ENCODE measurements around the gene HPDL.
"Not testable (repeated sequence)": the region's sequence is repeated elsewhere in the genome, so short reads cannot be mapped to it uniquely, and the experiment has no call there.

The HPDL gene

DNA sequence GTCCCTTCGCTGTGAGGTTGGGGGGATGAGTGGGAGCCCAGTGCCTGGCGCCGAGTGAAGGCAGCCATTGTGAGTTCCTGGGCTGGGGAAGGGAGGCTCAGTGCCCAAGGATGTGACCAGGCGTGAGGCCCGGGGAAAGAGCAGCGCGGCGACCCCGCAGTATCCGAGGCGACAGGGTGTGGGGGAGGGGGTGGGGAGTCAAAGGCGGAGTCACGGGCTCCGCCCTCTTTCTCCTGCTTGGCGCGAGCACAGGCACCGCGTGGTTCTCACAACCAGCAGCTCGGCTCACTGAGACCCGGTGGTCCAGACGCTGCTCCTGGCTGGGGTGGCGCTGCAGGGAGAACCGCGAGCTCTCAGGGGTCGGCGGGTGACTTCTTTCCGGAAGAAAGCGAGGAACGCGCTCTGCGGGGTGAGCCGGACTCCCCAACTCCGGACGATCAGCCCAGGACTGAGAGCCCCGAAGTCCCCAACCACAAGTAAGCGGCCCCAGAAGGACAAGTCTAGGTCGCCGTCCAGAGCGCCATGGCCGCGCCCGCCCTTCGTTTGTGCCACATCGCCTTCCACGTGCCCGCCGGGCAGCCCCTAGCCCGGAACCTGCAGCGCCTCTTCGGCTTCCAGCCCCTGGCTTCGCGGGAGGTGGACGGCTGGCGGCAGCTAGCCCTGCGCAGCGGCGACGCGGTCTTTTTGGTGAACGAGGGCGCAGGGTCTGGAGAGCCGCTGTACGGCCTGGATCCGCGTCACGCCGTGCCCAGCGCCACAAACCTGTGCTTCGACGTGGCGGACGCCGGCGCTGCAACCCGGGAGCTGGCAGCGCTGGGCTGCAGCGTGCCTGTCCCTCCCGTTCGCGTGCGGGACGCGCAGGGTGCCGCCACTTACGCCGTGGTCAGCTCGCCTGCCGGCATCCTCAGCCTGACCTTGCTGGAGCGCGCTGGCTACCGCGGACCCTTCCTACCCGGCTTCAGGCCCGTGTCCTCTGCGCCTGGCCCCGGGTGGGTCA lies at the start of gene HPDL:
TSS of gene HPDL (plus strand) at position 269 of the 997 bp plus-strand sequence. CDS start at position 523, 254 bp downstream.
- DNase-seq (ENCODE audit: low read depth): peak; percentile 33

DNA sequence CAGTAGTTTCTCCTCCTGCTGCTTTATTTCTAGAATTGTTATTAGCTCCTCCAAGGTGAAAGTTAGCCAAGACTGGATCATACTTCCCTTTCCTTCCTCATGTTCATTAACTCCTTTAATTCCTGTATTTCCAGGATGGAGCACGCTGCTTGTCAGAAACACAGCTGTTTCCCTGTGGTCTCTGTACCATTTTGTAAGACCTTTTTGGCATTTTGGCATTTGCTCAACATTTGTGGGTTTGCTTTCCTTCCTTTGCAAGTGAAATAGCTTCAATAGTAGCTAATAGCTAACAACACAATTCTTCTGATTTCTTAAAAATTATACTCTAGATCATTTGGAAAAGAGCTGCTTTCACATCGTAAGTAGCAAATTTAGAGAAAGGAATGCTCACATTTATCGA lies 44.3 kb upstream of the HPDL start:
- DNase-seq (ENCODE audit: low read depth): peak; percentile 11

DNA sequence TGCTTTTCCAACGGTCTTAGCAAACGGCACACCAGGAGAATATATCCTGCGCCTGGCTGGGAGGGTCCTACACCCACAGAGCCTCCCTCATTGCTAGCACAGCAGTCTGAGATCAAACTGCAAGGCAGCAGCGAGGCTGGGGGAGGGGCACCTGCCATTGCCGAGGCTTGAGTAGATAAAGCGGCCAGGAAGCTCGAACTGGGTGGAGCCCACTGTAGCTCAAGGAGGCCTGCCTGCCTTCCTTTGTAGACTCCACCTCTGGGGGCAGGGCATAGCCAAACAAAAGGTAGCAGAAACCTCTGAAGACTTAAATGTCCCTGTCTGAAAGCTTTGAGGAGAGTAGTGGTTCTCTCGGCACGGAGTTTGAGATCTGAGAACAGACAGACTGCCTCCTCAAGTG lies 41.8 kb upstream of the HPDL start:
- not testable (repeated sequence) for DNase-seq (ENCODE audit: low read depth)

DNA sequence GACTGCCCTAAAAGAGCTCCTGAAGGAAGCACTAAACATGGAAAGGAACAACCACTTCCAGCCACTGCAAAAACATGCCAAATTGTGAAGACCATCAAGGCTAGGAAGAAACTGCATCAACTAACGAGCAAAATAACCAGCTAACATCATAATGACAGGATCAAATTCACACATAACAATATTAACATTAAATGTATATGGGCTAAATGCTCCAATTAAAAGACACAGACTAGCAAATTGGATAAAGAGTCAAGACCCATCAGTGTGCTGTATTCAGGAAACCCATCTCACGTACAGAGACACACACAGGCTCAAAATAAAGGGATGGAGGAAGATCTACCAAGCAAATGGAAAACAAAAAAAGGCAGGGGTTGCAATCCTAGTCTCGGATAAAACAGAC lies 40.2 kb upstream of the HPDL start:
- not testable (repeated sequence) for DNase-seq (ENCODE audit: low read depth)

- not testable (repeated sequence) for DNase-seq (ENCODE audit: low read depth)
Measured at GRCh38 chr1:45291002-45291401, 35.7 kb upstream of the HPDL start.

GRCh38 chr1:45291716-45292115 lies 35.0 kb upstream of the HPDL start:
- DNase-seq (ENCODE audit: low read depth): no peak

DNA sequence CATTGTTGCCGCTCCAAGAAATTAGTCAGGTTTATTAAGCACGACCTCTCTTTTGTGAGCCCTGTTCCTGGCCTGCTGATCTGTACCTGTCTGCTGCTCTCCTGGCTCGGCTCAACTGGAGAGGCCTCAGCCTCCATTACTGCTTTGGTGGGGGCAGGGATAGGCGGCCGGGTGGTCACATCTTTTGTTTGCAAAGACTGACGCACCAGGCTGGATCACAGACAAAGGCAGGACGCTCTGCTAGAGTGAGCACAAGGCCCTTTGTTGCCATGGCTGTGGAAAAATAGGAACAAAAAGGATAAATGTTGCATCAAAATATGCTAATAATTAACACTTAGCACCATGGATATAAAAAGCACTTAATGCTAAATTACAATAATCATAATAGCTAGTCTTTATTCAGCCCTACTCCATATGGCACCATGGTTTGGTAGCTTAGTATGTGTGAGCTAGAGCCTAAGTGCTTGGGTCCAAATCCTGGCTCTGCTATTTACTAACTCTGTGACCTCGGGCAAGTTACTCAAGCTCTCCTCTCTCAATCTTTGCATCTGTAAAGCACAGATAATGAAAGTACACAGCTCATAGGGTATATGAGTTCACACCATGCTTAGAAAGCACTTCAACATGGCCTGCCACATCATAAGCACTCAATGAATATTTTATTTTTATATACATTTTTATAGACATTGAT lies 28.9 kb upstream of the HPDL start:
- DNase-seq (ENCODE audit: low read depth): no peak

- DNase-seq (ENCODE audit: low read depth): no peak
Measured at GRCh38 chr1:45299296-45299695, 27.4 kb upstream of the HPDL start.

DNA sequence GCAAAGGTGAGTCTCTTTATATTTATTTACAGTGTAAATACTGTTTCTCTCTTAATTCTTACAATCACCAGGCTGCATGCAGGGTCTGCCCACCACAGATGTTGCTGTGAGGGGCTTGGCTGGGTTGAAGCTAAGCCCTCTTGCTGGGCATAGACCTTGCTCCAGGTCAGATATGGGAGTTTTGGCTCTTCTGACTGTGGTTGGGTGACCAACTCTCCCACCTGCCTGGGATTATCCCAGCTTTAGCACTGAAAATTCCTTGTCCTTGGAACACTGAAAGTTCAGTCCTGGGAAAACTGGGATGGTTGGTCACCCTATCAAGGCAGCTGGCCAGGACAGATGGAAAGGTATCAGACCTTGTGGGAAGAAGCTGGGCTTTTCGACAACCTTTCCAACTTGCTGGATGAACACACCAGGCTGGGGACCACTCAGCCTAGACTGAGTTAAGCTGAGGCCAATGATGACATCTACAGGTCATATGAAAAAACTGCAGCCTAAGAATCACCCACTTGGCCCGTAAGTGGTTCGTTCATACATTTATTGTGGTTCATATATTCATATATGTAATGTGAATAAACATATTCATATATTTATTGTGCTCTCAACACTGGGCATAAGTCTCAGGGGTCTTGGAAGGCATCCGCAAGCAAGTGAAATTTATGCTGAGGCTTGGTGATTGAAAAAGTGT lies 26.6 kb upstream of the HPDL start:
- DNase-seq (ENCODE audit: low read depth): peak; percentile 77

DNA sequence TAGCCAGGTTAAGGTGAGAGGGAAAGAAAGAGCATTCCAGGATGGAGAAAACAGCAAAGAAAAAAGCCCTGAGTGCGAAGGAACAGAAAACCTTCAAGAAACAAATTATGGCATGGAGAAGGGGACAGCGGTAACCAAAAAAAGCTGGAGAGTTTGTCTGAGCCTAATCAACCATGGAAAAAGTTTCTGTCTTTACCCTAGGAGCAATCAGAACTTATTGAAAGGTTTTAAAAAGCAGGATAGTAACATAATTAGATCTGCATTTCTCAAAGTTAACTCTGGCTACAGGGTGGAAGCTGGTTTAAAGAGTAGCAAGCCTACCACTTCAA lies 26.1 kb upstream of the HPDL start:
- no peak for DNase-seq (ENCODE audit: low read depth)

GRCh38 chr1:45302505-45303150 lies 24.1 kb upstream of the HPDL start:
- DNase-seq (ENCODE audit: low read depth): no peak

DNA sequence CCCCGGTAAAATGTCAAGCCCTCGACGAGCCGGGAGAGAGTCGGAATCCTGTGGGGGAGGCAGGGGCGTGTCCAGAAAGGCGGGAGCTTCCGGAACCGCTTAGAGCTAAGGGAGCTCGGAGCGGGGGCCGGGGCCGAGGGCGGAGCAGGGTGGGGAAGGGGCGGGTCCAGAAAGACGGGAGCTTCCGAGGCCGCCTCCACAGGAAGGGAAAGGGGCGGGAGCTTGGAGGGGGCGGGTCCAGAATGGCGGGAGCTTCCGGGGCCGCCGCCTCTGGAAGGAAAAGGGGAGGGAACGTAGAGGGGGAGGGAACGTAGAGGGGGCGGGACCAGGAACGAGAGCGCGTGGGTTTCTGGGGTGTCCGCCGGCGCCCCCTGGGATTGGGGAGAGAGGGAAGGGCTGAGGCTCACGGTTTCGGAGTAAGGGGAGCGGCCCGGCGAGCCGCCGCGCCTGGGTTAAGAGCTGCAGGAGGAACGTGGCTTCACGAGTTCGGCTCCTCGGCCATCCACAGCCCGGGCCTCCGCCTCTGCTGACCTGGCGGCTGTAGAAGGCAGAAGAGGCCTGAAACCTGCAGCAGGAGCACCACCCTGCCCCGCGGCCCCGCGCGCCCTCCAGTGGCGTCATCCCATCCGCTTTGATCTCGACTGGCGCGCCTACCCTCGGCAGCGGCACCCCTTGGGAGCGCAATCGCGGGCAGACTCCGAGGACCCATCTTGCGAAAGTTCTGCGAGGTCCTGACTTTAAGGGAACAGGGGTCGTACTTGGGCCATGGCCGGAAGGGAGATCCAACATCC lies 23.0 kb upstream of the HPDL start:
- peak; percentile 96 for DNase-seq (ENCODE audit: low read depth)

DNA sequence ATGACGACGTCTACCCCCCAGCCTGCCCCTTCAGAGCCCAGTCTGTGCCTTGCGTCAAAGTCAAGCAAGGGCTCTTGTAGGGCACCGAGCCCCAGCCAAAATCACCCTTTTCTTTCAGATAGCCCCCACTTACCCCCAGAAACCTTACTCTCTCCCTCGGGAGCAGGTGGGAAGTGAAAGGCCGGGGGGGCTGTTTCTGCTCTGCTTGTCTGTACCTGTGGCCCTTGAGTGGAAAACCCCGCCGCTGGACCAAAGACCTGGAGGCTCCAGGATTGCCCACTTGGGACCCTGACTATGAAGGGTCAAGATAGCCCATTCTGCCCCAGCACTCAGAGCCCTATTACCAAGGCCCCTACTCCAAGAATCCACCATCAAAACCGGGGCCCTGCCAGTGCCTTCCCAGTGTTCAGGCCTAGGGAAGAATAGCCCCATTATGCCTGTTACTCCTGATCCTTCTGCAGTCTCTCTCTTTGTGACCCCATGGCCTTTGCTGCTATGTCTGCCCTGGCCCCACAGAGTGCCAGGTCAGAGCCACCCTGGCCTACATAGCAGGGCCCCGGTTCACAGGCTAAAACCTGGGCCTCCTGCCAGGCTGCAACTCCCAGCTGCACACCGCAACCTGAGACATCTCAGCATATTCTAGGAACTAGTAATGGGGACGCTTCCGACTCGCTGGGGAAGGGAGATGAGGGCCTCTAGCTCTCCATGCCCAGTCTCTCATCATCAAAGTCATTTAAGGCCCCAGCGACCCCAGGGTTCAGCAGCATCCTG lies 22.2 kb upstream of the HPDL start:
- no peak for DNase-seq (ENCODE audit: low read depth)

DNA sequence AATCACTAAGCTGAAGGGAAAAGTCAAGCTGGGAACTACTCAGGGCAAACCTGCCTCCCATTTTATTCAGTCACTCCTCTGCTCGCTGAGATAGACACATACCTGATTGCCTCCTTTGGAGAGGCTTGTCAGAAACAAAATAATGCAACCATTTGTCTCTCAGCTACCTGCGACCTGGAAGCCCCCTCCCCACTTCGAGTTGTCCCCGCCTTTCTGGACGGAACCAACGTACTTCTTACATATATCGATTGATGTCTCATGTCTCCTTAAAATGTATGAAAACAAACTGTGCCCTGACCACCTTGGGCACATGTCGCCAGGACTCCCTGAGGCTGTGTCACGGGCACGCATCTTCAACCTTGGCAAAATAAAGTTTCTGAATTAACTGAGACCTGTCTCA lies 21.5 kb upstream of the HPDL start:
- no peak for DNase-seq (ENCODE audit: low read depth)

DNA sequence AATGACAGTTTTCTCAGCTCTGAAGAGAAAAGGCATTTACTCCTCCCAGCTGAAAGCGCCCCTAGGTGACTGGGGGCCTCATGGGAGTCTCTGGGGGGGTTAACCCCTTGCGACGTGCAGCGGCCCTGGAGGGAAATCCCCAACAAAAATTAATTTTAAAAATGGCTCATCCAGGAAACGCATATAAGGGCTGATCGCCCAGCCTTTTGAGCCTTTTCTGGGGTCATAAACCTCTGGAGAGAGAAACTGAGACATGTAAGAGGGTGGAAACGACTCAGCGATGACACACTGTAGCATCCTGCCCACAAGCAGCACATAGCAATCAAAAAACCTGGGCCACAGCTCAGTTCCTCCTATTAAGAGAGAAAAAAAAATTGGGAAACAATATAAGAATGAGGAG lies 20.4 kb upstream of the HPDL start:
- DNase-seq (ENCODE audit: low read depth): no peak

- no peak for DNase-seq (ENCODE audit: low read depth)
Measured at GRCh38 chr1:45306905-45307304, 19.8 kb upstream of the HPDL start.

- DNase-seq (ENCODE audit: low read depth): no peak
Measured at GRCh38 chr1:45314266-45314665, 12.4 kb upstream of the HPDL start.

GRCh38 chr1:45317166-45317565 lies 9.5 kb upstream of the HPDL start:
- DNase-seq (ENCODE audit: low read depth): no peak

DNA sequence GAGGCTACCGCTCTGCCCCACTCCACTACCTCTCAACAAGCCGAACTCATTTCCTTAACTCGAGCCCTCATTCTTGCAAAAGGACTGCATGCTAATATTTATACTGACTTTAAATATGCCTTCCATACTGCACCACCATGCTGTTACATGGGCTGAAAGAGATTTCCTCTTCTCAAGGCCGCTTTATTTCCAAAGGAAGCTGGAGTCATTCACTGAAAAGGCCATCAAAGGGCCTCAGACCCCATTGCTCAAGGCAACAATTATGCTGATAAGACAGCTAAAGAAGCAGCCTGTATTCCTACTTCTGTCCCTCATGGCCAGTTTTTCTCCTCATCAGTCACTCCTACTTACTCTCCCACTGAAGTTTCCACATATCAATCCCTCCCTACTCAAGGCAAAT lies 6.9 kb upstream of the HPDL start:
- peak; percentile 27 for DNase-seq (ENCODE audit: low read depth)

DNA sequence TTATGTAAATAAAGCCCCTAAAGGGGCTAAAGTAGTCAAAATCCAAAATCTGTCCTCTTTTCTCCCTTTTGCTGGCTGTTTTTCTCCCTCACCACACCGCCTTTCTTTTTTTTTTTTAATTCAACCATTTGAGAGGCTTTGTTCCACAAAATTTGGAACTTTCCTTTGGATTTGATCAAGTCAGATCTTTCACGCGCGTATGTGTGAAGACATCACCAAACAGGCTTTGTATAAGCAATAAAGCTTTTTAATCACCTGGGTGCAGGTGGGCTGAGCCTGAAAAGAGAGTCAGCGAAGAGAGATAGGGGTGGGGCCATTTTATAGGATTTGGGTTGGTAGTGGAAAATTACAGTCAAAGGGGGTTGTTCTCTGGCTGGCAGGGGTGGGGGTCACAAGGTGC lies 5.3 kb upstream of the HPDL start:
- no peak for DNase-seq (ENCODE audit: low read depth)

Data from amniotic epithelial cell (primary cell).